SIG-M5 treated with dmso at 0.1 percent for 504 hours (cell line): ENCODE measurements around the gene ABCG1.

Experiments
- DNase-seq: peaks from one replicate; lab custom pipeline; 2025; ENCODE audit not compliant: unreplicated experiment; lab: John Stamatoyannopoulos, UW

Gene ABCG1

GRCh38 chr21:42214081-42214750 is 4.7 kb upstream of the ABCG1 start:
- DNase-seq, result no peak

- DNase-seq, result no peak
Observed at GRCh38 chr21:42214921-42215320, 4.0 kb upstream of the ABCG1 start.

- no peak for DNase-seq
Observed at GRCh38 chr21:42215942-42216725, 2.8 kb upstream of the ABCG1 start.

GRCh38 chr21:42216726-42217572 is 2.0 kb upstream of the ABCG1 start:
- DNase-seq, result no peak

- peak; percentile 42 for DNase-seq
Observed at GRCh38 chr21:42219606-42220137, 732 bp downstream of the ABCG1 start.

- peak; percentile 66 for DNase-seq
Observed at GRCh38 chr21:42220138-42220701, 1.3 kb downstream of the ABCG1 start.

GRCh38 chr21:42221581-42222345 is 2.8 kb downstream of the ABCG1 start:
- peak; percentile 18 for DNase-seq

- no peak for DNase-seq
Observed at GRCh38 chr21:42222386-42222785, 3.4 kb downstream of the ABCG1 start.

- no peak for DNase-seq
Observed at GRCh38 chr21:42222821-42223390, 4.0 kb downstream of the ABCG1 start.

GRCh38 chr21:42223826-42224575 is 5.1 kb downstream of the ABCG1 start:
- DNase-seq, result no peak

- no peak for DNase-seq
Observed at GRCh38 chr21:42225042-42225441, 6.1 kb downstream of the ABCG1 start.

GRCh38 chr21:42225571-42226155 is 6.7 kb downstream of the ABCG1 start:
- DNase-seq, result no peak

GRCh38 chr21:42226626-42227025 is 7.7 kb downstream of the ABCG1 start:
- no peak for DNase-seq

- peak; percentile 86 for DNase-seq
Observed at GRCh38 chr21:42227909-42228708, 9.2 kb downstream of the ABCG1 start.

- DNase-seq, result no peak
Observed at GRCh38 chr21:42228709-42229220, 9.8 kb downstream of the ABCG1 start.

GRCh38 chr21:42229676-42230075 is 10.7 kb downstream of the ABCG1 start:
- no peak for DNase-seq

GRCh38 chr21:42230178-42230577 is 11.2 kb downstream of the ABCG1 start:
- no peak for DNase-seq

GRCh38 chr21:42230636-42231035 is 11.7 kb downstream of the ABCG1 start:
- DNase-seq, result no peak
